HEK293 (cell line): ENCODE measurements around the gene TNFAIP1.

ENCODE experiments used
- ZBTB11 ChIP-seq: fragments of 450-650 bp; formaldehyde crosslinking; conservative IDR thresholded peaks from 2 replicates; pipeline ENCODE4 v1.5.1; 2016; ENCODE audit warnings: low read depth, missing biosample characterization, missing genetic modification characterization
- ZBTB48 ChIP-seq: fragments of 450-650 bp; formaldehyde crosslinking; IDR thresholded peaks from 2 replicates; pipeline ENCODE4 v1.5.1; 2016; ENCODE audit warnings: missing biosample characterization, missing genetic modification characterization
- ZNF324 ChIP-seq: fragments of 450-650 bp; formaldehyde crosslinking; IDR thresholded peaks from 2 replicates; pipeline ENCODE4 v1.5.1; 2016; ENCODE audit warnings: missing biosample characterization, missing genetic modification characterization
- ZNF350 ChIP-seq: fragments of 450-650 bp; formaldehyde crosslinking; IDR thresholded peaks from 2 replicates; pipeline ENCODE4 v1.5.0; 2017; ENCODE audit warnings: missing biosample characterization, mild to moderate bottlenecking, missing genetic modification characterization
- ZNF548 ChIP-seq: fragments of 450-650 bp; formaldehyde crosslinking; IDR thresholded peaks from 2 replicates; pipeline ENCODE4 v1.5.1; 2016; ENCODE audit warnings: missing biosample characterization, missing genetic modification characterization
- TF ChIP-seq, protein P1 (sequence below): fragments of 450-650 bp; formaldehyde crosslinking; IDR thresholded peaks from 2 replicates; pipeline ENCODE4 v1.5.1; 2016; ENCODE audit warnings: missing biosample characterization, missing genetic modification characterization

DNA sequence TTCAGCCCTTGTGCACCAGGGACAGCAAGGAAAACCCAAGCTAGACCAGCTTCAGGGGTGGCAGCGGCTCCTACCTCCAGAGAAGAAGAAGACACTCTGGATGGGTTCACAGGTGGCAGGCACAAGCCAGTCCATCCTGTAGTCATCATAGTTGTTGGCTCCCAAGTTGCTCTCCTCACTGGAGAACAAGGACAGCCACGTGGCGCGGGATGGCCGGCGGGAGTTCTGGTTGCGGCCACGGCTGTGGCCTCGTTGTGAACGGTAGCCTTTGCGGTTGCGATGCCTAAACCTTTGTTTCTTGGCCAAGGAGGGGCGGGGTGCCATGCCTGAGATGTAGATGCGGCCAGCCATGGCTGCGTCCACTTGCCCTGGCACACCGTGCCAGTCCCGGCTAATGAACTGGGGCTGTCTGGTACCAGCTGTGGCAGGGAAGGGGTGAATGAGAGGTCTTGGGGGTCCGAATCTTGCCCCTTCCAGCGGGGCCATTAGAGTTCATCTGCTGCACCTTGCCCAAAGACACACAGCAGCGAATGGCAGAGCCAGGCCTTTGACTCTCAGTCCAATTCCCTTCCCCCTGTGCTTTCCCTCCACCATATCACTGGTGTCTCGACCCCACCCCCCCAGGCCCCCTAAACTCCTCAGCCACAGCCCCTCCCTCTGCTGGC lies 32.2 kb downstream of the TNFAIP1 start:
- TF ChIP-seq ZNF548 (tag by site-specific recombination): no peak
- TF ChIP-seq, protein P1, sequence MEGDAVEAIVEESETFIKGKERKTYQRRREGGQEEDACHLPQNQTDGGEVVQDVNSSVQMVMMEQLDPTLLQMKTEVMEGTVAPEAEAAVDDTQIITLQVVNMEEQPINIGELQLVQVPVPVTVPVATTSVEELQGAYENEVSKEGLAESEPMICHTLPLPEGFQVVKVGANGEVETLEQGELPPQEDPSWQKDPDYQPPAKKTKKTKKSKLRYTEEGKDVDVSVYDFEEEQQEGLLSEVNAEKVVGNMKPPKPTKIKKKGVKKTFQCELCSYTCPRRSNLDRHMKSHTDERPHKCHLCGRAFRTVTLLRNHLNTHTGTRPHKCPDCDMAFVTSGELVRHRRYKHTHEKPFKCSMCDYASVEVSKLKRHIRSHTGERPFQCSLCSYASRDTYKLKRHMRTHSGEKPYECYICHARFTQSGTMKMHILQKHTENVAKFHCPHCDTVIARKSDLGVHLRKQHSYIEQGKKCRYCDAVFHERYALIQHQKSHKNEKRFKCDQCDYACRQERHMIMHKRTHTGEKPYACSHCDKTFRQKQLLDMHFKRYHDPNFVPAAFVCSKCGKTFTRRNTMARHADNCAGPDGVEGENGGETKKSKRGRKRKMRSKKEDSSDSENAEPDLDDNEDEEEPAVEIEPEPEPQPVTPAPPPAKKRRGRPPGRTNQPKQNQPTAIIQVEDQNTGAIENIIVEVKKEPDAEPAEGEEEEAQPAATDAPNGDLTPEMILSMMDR (tag by site-specific recombination): no peak
- no peak for TF ChIP-seq ZBTB48 (tag by site-specific recombination)
- TF ChIP-seq ZNF324 (tag by site-specific recombination): no peak
- TF ChIP-seq ZBTB11: no peak
- TF ChIP-seq ZNF350 (tag by site-specific recombination): no peak
